SH-SY5Y (cell line): ENCODE results near the gene CLDND2.

Source experiments
- GATA2 ChIP-seq: IDR thresholded peaks from 2 replicates; pipeline ENCODE4 v1.6.1; 2011; ENCODE audit warnings: mild to moderate bottlenecking, low read depth, low read length
- GATA3 ChIP-seq: IDR thresholded peaks from 2 replicates; pipeline ENCODE4 v1.6.1; 2011; ENCODE audit warnings: low read depth, mild to moderate bottlenecking, low read length, moderate library complexity

The CLDND2 gene

GRCh38 chr19:51366389-51367254 lies 2.2 kb downstream of the CLDND2 start:
- TF ChIP-seq GATA3 (no peak), GATA2 (no peak)

DNA sequence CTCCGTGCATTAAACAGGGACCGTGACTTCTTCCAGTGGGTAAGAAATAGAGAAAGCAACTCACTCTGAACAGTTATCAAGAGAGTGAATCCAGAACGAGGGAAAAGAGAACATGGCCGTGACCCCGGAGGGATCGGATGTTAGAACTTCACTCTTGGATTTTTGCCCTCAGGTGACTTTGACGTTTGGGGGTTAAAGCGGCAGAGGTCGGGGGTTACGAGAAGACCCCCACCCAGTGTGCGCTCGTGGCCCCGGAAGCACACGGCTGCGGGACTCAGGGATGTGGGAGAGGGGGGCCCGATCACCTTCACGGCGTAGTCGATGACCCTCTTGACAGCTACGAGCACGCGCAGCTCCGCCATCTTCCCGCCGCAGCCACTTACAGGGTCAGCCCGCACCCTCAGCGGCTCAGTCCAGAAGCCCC lies 2.8 kb downstream of the CLDND2 start, which contains the start of gene ETFB:
Gene ETFB, minus strand, starts transcription at position 424 of the 424 bp plus-strand sequence. Its CDS starts 62 bp downstream, at position 362.
- TF ChIP-seq GATA2, result no peak
- no peak for TF ChIP-seq GATA3

DNA sequence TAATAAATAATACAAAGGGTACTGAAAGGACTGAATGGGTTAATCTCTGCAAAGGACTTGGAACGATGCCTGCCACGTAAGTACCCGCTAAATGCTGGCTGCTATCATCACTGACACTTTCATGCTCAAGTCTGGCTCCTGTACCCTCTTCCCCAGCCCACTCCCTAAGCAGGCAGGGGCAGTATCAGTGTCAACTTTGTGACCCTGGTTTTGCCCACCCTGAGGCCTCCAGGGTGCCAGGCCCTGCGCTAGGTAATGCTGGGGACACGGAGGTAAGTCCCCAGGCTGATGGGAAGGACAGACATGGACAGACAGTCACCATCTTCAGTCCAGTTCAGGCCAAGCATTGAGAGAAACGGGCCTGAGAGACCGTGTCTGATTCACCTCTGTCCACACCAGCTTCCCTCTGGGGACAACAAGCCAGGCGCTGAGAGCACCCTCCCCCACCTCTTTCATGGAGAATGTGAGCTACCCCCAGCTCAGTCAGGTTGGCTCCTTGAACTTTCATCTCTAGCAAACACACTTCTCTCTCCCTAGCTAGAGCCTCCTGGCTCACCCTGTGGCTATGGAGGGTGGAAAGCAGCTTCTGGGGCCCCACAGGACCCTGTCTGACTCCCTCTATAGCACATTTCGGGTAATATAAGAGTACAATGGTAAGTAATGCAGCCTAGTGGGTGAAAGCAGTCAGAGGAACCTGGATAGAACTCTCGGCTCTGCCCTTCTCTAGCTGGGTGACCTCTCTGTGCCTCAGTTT lies 3.4 kb downstream of the CLDND2 start:
- no peak for TF ChIP-seq GATA2
- no peak for TF ChIP-seq GATA3

DNA sequence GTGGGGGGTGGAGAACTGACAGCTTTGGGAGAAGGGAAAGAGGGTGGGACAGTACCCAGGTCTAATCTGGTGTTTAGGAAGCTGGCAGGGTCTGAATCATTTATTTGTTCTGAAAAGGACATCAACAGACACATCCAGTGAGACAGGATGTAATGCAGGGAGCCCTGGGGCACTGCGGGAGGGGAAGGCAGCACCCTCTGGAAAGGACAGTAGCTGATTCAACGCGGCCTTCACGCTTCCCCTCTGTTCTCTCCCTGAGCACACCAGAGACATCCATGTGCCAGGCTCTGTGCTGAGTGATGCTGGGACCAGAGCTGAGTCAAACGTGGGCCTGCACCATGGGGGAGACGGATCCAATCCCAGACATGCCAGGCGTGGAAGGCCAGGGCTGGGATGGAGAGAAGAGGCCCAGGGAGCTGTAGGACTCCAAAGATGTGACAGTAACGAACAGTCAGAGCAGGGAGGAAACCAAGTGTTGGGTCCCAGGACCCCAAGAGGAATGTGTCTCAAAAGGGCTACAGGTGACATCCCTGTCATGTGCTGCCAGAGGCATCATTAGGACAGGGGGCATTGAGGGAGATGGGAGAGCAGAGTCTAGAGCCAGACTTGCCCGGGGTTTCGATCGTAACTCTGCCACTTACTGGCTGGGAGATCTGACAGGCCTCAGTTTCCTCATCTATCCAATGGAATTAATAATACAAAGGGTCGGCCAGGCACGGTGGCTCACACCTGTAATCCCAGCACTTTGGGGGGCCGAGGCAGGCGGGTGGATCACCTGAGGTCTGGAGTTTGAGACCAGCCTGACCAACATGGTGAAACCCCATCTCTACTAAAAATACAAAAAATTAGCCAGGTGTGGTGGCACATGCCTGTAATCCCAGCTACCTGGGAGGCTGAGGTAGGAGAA lies 4.3 kb downstream of the CLDND2 start:
- TF ChIP-seq GATA2 (no peak), GATA3 (no peak)

GRCh38 chr19:51361239-51361638 lies 7.6 kb downstream of the CLDND2 start:
- TF ChIP-seq GATA3 (no peak), GATA2 (no peak)

DNA sequence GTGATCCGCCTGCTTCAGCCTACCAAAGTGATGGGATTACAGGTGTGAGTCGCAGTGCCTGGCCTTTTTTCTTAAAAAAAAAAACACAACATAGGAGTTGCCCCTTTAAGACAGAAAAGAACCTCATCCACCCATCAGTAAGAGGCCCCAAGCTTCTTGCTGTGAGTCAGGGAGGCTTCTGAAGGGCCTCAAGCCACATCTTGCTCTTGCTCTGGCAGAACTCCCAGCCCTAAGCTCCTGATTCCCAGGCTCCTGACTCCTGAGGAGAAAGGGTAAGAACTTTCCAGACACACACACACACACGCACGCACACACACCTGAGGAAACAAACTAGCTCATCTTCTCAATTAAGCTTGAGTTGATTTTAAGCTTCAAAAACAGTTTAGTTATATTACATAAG lies 9.5 kb downstream of the CLDND2 start:
- TF ChIP-seq GATA2 (no peak), GATA3 (no peak)

DNA sequence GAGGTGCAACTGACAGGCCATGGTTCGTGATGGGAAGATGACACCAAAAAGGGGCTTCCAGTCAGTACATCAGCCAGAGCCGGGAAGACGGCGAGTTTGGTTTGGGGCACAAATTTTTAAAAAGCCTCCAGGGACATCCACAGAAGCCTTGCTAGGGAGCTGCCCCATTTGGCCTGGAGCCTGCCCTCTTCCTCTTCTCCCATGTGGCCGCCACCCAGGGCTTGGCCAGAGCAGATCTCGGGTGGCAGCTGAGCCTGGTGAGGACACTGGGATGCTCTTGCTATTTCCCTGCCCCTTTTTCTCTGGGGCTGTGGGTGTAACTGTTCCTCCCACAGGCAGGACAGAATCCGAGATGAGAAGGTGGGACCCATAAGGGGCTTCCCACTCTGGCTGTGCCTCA lies 10.9 kb downstream of the CLDND2 start:
- TF ChIP-seq GATA2 (no peak), GATA3 (no peak)

DNA sequence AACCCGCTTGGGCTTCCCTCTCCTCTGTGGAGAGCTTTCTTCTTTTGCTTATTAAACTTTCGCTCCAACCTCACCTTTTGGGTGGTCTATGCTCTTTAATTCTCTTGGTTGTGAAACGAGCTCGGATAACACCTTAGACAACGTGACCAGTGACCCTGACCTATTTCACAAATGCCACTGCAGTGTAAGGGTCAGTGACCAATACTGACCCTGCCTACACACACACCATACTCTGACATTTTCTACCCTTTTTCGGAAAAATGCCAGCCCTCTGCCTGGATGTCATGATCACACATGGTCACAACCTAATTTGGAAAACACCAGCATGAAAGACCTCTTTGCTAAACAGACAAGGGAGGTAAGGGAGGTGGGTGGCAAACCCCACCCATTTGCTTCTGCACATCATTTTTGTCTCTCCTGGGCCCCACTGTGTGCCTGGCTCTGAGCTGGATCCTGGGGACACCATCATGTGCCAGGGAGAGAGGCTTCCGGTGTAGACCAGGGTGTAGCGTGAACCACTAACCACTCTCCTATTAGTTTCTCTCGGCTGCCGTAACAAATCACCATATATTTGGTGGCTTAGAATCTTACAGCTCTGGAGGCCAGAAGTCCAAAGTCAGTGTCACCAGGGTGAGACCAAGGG lies 12.5 kb downstream of the CLDND2 start:
- TF ChIP-seq GATA2, result no peak
- TF ChIP-seq GATA3, result no peak

DNA sequence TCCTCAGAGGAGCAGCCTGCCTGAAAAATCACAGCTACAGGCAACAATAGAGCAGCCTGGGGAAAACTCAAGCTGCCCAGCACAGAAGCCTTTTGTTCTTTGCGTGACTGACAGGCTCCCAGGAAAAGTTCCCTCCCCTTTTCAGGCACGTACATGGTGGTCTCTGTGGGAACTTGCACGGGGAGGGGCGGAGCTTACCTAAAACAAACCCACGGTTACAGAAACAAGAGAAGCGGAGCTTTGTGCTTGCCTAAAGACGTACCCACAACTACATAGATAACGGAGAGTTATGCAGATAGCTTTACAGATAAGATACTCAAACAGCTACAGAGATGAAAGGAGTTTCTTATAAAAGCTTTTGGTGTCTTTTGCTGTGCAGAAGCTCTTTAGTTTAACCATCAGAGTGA lies 14.1 kb downstream of the CLDND2 start:
- TF ChIP-seq GATA2, result no peak
- TF ChIP-seq GATA3, result no peak

GRCh38 chr19:51354103-51354741 lies 14.6 kb downstream of the CLDND2 start:
- TF ChIP-seq GATA2 (no peak), GATA3 (no peak)

DNA sequence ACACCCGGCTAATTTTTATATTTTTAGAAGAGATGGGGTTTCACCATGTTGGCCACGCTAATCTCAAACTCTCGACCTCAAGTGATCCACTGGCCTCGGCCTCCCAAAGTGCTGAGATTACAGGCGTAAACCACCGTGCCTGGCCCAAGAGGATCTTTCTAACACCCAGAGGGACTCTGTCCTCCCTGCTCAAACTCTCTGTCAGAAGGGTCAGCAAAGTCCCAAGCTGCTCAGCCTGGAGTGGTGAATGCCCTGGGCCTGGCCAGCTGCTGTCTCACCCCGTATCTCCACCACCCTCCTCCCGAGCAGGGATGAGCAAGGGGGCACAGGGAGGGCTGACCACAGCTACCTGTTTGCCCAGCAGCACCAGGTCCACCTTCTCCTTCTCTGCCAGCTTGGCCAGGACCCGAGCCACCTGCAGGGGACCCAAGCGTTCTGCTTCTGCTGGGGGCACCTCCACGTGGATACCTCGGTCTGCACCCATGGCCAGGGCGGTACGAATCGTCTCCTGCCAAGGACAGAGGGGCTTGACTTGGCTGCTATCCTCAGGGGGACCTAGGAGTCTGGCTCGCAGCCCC lies 15.9 kb downstream of the CLDND2 start:
- no peak for TF ChIP-seq GATA2
- TF ChIP-seq GATA3, result no peak

DNA sequence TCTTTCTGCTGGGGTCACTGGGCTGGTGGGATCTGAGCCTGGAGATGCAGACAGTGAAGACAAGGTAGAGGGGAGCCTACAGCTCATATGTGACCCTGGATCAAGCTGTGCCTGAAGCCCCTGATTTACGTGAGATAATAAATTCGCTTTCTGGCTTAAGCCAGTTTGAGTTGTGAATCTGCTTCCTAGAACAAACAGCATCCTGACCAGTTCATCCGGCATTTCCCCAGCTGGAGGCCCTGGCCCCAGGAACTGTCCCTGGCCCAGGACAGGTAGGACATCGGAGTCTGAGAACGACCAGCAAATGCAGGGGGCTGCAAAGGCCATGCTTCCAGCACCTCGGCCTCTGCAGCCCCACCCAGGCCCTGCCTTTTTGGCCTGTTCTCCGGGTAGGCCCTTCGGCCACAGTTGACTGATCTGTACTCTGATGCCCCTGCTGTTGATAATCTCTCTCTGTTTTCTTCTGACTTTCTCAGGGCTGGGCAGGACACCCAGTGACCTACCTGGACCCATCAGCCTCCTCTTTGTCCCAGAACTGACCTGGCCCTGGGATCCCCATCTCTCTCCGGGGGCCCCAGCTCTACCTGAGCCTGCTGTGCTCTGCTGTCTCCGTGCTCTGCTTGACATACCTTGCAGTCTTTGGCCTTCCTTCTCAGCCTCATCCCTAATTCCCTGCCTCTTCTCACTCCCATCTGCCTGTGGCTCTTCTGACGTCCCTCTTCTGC lies 17.4 kb downstream of the CLDND2 start:
- TF ChIP-seq GATA3, result no peak
- TF ChIP-seq GATA2, result no peak
